ENCODE data around the gene NPAS3.

- TF ChIP-seq GATA2 (IDR thresholded peaks at IDR 0.05; ENCODE audit: low read depth, low read length) (no peak), GATA3 (IDR thresholded peaks at IDR 0.05; ENCODE audit: low read depth, low read length) (no peak)
Observed at GRCh38 chr14:33580231-33580749, 641.6 kb downstream of the NPAS3 start.
